Neural cell (in vitro differentiated cells): ENCODE data around the gene MRNIP. TPM values are rescaled to one million over a fixed set of nuclear protein-coding genes. Genes with fewer than 3 reads are reported as not detected.
A peak's percentile ranks its signal among the peaks of the same experiment; 100 is the strongest.

Experiments used
- H2AFZ ChIP-seq: fragments of 200-600, 300-800 bp; sonication (generic), shearing (Covaris generic); 2 replicates; pipeline ENCODE4 v1.6.0; 2014; ENCODE audit warnings: low read depth, mild to moderate bottlenecking, antibody characterized with exemption, low read length, moderate library complexity
- H3F3A ChIP-seq: fragments of 200-600 bp; shearing (Covaris generic); 2 replicates; pipeline ENCODE4 v1.6.1; 2016; ENCODE audit warnings: mild to moderate bottlenecking, moderate library complexity, mixed read lengths, antibody characterized with exemption, low read length; ENCODE audit not compliant: insufficient read depth, poor library complexity, severe bottlenecking
- H3K27ac ChIP-seq: fragments of 200-600, 300-800 bp; sonication (generic), shearing (Covaris generic); 2 replicates; pipeline ENCODE4 v1.5.1; 2014; ENCODE audit warnings: mild to moderate bottlenecking, low read length, moderate library complexity
- H3K27me3 ChIP-seq: fragments of 300-800, 200-600 bp; sonication (generic), shearing (Covaris generic); 2 replicates; pipeline ENCODE4 v1.6.0; 2014; ENCODE audit warnings: mild to moderate bottlenecking, low read depth, low read length, moderate library complexity; ENCODE audit not compliant: insufficient read depth
- H3K36me3 ChIP-seq: fragments of 300-800, 200-600 bp; sonication (generic), shearing (Covaris generic); 2 replicates; pipeline ENCODE4 v1.5.1; 2014; ENCODE audit warnings: mild to moderate bottlenecking, antibody characterized with exemption, low read length, moderate library complexity; ENCODE audit not compliant: insufficient read depth
- H3K4me2 ChIP-seq: fragments of 300-800, 200-600 bp; sonication (generic), shearing (Covaris generic); 2 replicates; pipeline ENCODE4 v1.6.0; 2014; ENCODE audit warnings: mild to moderate bottlenecking, low read length
- H3K4me3 ChIP-seq: fragments of 300-800, 200-600 bp; sonication (generic), shearing (Covaris generic); 2 replicates; pipeline ENCODE4 v1.5.1; 2014; ENCODE audit warnings: mild to moderate bottlenecking, low read length, moderate library complexity
- H3K79me2 ChIP-seq: fragments of 200-600 bp; shearing (Covaris generic); replicated peaks from 2 replicates; pipeline ENCODE4 v1.6.0; 2014; ENCODE audit warnings: mild to moderate bottlenecking, low read length, moderate library complexity; ENCODE audit not compliant: insufficient read depth
- H3K9ac ChIP-seq: fragments of 300-800, 200-600 bp; sonication (generic), shearing (Covaris generic); 2 replicates; pipeline ENCODE4 v1.6.1; 2016; ENCODE audit warnings: mild to moderate bottlenecking, low read length, mixed read lengths
- H3K9me2 ChIP-seq: fragments of 200-600 bp; shearing (Covaris generic); 2 replicates; pipeline ENCODE4 v1.6.1; 2016; ENCODE audit warnings: mild to moderate bottlenecking, low read length, mixed read lengths; ENCODE audit not compliant: insufficient read depth
- H3K9me3 ChIP-seq: fragments of 200-600, 300-800 bp; sonication (generic), shearing (Covaris generic); 2 replicates; pipeline ENCODE4 v1.6.1; 2016; ENCODE audit warnings: mild to moderate bottlenecking, mixed run types, low read length, moderate library complexity, mixed read lengths
- H4K20me1 ChIP-seq: fragments of 200-600 bp; shearing (Covaris generic); 2 replicates; pipeline ENCODE4 v1.6.1; 2016; ENCODE audit warnings: mild to moderate bottlenecking, mixed run types; ENCODE audit not compliant: insufficient read depth
- EP300 ChIP-seq: fragments of 450-650 bp; conservative IDR thresholded peaks from 2 replicates; pipeline ENCODE4 v1.6.1; 2014; ENCODE audit warnings: antibody characterized with exemption, mild to moderate bottlenecking, moderate library complexity; ENCODE audit not compliant: poor library complexity, severe bottlenecking
- EZH2 ChIP-seq: fragments of 200-600, 300-800 bp; shearing (Covaris generic), sonication (generic); IDR thresholded peaks from 2 replicates; pipeline ENCODE4 v1.6.1; 2014; ENCODE audit warnings: antibody characterized with exemption, low read length, borderline replicate concordance, mild to moderate bottlenecking; ENCODE audit not compliant: insufficient read depth, poor library complexity, severe bottlenecking
- MXI1 ChIP-seq: fragments of 450-650 bp; conservative IDR thresholded peaks from 2 replicates; pipeline ENCODE4 v1.6.1; 2014; ENCODE audit warnings: antibody characterized with exemption, mild to moderate bottlenecking; ENCODE audit not compliant: poor library complexity, severe bottlenecking
- POLR2AphosphoS5 ChIP-seq: IDR thresholded peaks from 2 replicates; pipeline ENCODE4 v1.6.1; 2012
- RAD21 ChIP-seq: fragments of 450-650 bp; conservative IDR thresholded peaks from 2 replicates; pipeline ENCODE4 v1.6.1; 2014; ENCODE audit warnings: antibody characterized with exemption, mild to moderate bottlenecking, moderate library complexity
- REST ChIP-seq: IDR thresholded peaks from 2 replicates; pipeline ENCODE4 v1.6.1; 2012; ENCODE audit warnings: borderline replicate concordance
- SMC3 ChIP-seq: fragments of 450-650 bp; conservative IDR thresholded peaks from 2 replicates; pipeline ENCODE4 v1.6.1; 2014; ENCODE audit warnings: antibody characterized with exemption, mild to moderate bottlenecking, moderate library complexity; ENCODE audit not compliant: poor library complexity
- TAF1 ChIP-seq: IDR thresholded peaks from 2 replicates; pipeline ENCODE4 v1.6.1; 2012; ENCODE audit warnings: low read depth
- polyA plus RNA-seq: library from polyadenylated mRNA; depleted of rRNA; stranded (reverse); fragments of >200 nt; gene quantifications from 2 replicates; pipeline ENCODE4 v1.2.3, GENCODE V29; 2014
- TF ChIP-seq, protein P1 (sequence below): fragments of 450-650 bp; IDR thresholded peaks from 2 replicates; pipeline ENCODE4 v1.5.1; 2014; ENCODE audit warnings: antibody characterized with exemption, mild to moderate bottlenecking, moderate library complexity; ENCODE audit not compliant: poor library complexity, severe bottlenecking

MRNIP gene
- polyA plus RNA-seq, 1 donor from 2014 or later, result 121 TPM

DNA sequence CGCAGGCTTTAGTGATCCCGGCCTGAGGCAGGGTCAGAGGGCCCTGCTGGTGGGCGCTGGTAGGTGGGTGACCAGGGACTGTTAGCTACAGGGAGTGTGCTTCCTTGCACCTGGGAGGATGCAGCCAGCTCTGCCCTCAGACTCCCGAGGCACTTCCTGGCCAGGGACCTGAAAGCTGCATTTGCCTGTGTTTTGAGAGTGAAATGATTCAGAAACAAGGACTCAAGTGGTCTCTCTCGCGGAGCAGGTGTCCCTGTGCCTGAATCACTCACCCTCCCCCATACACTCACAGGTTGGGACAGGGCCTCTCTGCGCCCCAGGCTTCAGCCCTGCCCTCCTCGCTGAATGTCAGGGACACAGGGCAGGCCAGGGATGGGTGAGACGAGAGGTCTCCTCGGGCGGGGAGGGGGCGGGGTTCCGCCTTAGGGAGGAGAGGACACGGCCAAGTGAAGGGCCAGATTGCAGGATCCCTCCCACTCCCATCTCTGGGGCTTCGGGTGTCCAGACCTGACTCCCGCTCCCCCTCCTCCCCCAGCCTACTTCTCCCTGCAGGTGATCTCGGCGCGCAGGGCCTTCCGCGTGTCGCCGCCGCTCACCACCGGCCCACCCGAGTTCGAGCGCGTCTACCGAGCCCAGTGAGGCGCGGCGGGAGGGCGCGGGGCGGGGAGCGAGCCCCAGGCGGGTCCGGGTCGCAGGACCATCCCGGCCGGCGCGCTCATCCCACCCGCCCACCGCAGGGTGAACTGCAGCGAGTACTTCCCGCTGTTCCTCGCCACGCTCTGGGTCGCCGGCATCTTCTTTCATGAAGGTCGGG is 63.4 kb downstream of the MRNIP start:
- Histone ChIP-seq H3K9ac (peak overlapping the region; percentile 57), H3K4me2 (no peak overlapping the region), H2AFZ (no peak overlapping the region), H3K27ac (no peak overlapping the region), H4K20me1 (no peaks in the 10 kb centered on the region), H3K4me3 (peak overlapping the region; percentile 73), H3K36me3 (no peaks in the 10 kb centered on the region), H3K9me2 (no peaks in the 10 kb centered on the region), H3K9me3 (no peaks in the 10 kb centered on the region), H3K27me3 (no peaks in the 10 kb centered on the region), H3F3A (no peaks in the 10 kb centered on the region), H3K79me2 (no peaks in the 10 kb centered on the region)
- TF ChIP-seq SMC3 (no peak), TAF1 (no peak), RAD21 (no peak), POLR2AphosphoS5 (no peak), EZH2 (no peak), REST (no peak), EP300 (no peak), MXI1 (no peak)
- TF ChIP-seq, protein P1, sequence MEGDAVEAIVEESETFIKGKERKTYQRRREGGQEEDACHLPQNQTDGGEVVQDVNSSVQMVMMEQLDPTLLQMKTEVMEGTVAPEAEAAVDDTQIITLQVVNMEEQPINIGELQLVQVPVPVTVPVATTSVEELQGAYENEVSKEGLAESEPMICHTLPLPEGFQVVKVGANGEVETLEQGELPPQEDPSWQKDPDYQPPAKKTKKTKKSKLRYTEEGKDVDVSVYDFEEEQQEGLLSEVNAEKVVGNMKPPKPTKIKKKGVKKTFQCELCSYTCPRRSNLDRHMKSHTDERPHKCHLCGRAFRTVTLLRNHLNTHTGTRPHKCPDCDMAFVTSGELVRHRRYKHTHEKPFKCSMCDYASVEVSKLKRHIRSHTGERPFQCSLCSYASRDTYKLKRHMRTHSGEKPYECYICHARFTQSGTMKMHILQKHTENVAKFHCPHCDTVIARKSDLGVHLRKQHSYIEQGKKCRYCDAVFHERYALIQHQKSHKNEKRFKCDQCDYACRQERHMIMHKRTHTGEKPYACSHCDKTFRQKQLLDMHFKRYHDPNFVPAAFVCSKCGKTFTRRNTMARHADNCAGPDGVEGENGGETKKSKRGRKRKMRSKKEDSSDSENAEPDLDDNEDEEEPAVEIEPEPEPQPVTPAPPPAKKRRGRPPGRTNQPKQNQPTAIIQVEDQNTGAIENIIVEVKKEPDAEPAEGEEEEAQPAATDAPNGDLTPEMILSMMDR, result no peak

DNA sequence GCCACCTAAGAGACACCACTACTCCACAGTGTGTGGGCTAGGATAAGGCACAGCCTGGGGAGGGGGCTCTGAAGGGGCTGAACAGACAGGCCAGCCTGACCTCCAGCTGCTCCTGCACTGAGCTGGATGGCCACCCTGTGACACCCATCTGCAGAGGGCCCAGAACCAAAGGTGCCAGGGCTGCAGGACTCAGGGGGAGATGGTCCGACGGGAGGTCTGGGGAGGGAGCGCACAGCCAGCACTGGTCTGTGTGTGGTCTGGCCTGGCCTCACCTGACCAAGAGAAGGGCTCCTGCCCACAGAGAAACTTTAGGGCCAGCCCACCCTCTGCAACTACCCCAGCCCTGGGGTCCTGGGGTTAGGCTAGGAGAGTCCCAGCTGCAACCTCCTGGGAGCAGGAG is 64.0 kb downstream of the MRNIP start:
- H3K27me3 ChIP-seq, result no peaks in the 10 kb centered on the region
- no peaks in the 10 kb centered on the region for H3K36me3 ChIP-seq
- no peak overlapping the region for H3K4me2 ChIP-seq
- H3K9me3 ChIP-seq, result no peaks in the 10 kb centered on the region
- no peak overlapping the region for H3K9ac ChIP-seq
- TF ChIP-seq RAD21, result no peak
- TF ChIP-seq REST, result no peak
- TF ChIP-seq POLR2AphosphoS5, result no peak
- no peak for TF ChIP-seq EP300
- TF ChIP-seq, protein P1, result no peak
- no peak for TF ChIP-seq SMC3
- no peak for TF ChIP-seq EZH2
- no peak for TF ChIP-seq MXI1
- TF ChIP-seq TAF1, result no peak
- no peaks in the 10 kb centered on the region for H3F3A ChIP-seq
- no peaks in the 10 kb centered on the region for H4K20me1 ChIP-seq
- H3K27ac ChIP-seq, result no peak overlapping the region
- no peak overlapping the region for H2AFZ ChIP-seq
- no peaks in the 10 kb centered on the region for H3K9me2 ChIP-seq
- H3K4me3 ChIP-seq, result no peak overlapping the region
- no peaks in the 10 kb centered on the region for H3K79me2 ChIP-seq
